KOPT-K1 (cell line): ENCODE data around the gene ETV4.

Experiments used
- H3K27ac ChIP-seq: fragments of 200-600 bp; sonication (generic); 2 replicates; pipeline ENCODE4 v1.5.1; 2016; ENCODE audit warnings: antibody characterized with exemption, mild to moderate bottlenecking, low read depth, low read length; ENCODE audit not compliant: poor library complexity, severe bottlenecking
- H3K36me3 ChIP-seq: fragments of 200-600 bp; sonication (generic); 2 replicates; pipeline ENCODE4 v1.5.1; 2017; ENCODE audit warnings: antibody characterized with exemption, mild to moderate bottlenecking, low read length, moderate library complexity; ENCODE audit not compliant: insufficient read depth
- H3K9me3 ChIP-seq: fragments of 200-600 bp; sonication (generic); 2 replicates; pipeline ENCODE4 v1.5.1; 2017; ENCODE audit warnings: antibody characterized with exemption, low read length, mild to moderate bottlenecking; ENCODE audit not compliant: insufficient read depth, poor library complexity, severe bottlenecking

ETV4 gene

DNA sequence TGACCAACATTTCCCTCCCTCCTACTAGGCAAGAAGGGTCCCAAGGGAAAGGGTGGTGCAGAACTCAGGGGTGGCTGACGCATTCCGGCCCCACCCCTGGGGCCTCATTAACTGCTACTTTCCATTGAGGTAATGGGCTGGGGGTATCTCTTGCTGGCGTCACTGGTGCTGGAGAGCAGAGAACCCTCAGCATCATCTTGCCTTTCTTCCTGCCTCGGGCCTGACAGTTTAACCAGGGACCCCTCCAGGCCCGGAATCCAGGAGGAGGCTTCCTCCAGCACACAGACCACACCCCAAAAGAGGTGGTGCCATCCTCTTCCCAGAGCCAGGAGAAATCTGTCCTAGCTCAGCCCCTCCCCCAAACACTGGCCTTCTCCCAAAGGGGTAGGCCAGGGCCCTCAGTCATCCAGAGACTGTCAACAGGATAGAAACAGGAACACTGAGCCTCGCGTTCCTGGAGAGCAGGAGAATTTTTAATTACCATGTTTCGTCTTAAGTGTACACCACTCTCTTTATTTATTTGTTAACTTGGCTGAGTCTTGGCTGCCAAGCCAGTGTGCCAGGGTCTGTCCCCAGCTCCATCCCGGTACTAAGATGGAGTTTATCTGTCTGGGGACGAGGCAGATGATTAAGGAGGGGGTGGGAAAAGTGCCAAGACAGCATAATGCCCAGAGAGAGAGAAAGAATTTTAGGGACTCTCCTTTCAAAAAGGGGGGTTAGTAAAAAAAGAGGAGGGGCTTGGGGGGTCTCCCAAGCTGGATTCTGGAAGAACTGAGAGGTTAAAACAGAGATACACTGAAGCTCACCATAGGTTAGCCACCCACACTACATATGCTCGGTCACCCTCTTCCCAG lies 5.1 kb downstream of the ETV4 start:
- H3K27ac ChIP-seq = no peak overlapping the region
- no peaks in the 10 kb centered on the region for H3K9me3 ChIP-seq
- no peaks in the 10 kb centered on the region for H3K36me3 ChIP-seq

DNA sequence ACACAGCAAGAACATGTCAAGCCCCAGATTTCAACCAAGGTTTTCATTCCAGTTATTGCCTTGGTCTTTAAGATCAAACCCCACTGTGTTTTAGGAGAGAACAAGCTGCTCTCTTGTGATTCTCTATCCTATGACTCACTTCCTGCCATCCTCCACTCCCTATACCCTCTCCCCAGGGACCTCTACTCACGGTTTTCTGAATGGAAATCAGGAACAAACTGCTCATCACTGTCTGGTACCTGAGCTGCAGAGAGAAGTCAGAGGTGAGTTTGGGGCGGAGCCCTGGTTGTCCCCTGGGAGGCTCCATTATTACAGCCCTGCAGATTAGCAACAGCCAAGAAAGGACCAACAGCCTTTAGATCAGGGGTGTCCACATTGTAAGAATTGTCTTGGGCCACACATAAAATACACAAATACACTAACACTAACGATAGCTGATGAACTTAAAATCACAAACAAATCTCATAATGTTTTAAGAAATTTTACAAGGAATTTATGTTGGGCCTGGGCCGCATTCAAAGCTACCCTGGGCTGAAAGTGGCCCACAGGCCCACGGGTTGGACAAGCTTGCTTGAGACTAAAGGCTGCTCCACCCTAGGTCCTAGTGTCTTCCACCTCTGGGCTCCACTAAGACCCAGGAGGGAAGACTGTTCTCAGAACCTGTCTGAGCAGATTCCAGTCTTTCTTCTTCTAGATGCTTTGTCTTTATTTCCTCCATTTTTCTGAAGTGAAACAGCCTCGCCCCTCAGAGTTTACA lies 9.7 kb downstream of the ETV4 start:
- Histone ChIP-seq H3K9me3 (no peaks in the 10 kb centered on the region), H3K36me3 (no peaks in the 10 kb centered on the region), H3K27ac (no peak overlapping the region)

DNA sequence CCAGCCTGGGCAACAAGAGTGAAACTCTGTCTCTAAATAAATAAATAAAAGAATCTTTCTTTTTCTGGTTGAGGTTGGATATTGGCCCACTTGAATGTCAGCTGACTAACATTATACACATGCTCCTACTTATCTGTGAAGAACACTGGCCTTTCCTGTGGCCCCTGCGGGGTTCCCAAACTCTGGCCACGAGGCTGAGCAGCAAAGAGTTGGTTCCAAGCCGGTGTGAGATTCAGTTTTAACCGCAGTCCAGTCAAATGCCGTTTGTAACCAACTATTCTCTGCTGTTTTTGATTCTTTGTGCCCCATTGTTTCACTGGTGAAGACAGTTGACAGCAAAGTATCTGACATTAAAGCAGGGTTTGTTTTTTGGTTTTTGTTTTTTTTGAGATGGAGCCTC lies 11.2 kb downstream of the ETV4 start:
- H3K27ac ChIP-seq = no peak overlapping the region
- H3K36me3 ChIP-seq = no peaks in the 10 kb centered on the region; the same call in 1 of the 2 replicates
- no peaks in the 10 kb centered on the region for H3K9me3 ChIP-seq

DNA sequence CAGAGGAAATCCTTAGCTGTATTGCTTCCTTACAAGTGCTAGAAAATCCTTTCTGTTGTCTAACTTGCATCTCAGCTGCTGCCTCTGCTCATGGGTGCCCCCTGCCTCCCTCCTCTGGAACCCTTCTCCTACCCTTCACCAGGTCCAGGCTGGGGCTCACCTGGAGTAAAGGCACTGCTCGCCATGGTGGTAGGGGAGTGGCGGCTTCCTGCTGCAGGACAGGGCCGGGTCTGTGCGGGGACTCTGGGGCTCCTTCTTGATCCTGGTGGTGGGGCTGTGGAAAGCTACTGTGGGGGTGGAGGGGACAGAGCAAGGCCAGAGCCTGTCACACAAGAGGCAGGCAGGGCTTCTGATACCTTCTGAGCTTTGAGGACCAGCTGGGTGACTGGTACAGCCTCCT lies 12.4 kb downstream of the ETV4 start:
- H3K36me3 ChIP-seq = peaks cover 6% of the 10 kb centered on the region; the same call in 1 of the 2 replicates
- H3K27ac ChIP-seq = no peak overlapping the region
- no peaks in the 10 kb centered on the region for H3K9me3 ChIP-seq

- peaks cover 15% of the 10 kb centered on the region; the same call in 1 of the 2 replicates for H3K36me3 ChIP-seq
- H3K9me3 ChIP-seq = no peaks in the 10 kb centered on the region
- H3K27ac ChIP-seq = no peak overlapping the region
Measured at GRCh38 chr17:43532581-43532980, 13.6 kb downstream of the ETV4 start.

GRCh38 chr17:43531955-43532354 lies 14.2 kb downstream of the ETV4 start:
- Histone ChIP-seq H3K9me3 (no peaks in the 10 kb centered on the region), H3K27ac (no peak overlapping the region), H3K36me3 (peaks cover 21% of the 10 kb centered on the region)

DNA sequence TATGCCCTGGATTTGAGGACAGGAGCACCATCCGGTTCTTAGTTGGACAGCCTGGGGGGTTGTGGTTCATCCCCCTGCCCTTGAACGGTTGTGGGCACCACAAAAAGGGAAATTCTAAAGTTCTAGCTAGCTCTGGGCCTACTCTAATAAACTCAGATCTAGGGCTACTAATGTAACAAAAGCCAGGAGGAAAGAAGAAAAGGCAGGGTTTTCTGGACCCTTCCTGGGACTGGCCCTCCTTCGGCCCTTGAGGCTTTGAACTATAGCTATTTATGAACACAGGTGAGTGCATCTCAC lies 15.1 kb downstream of the ETV4 start:
- Histone ChIP-seq H3K36me3 (peaks cover 31% of the 10 kb centered on the region), H3K27ac (no peak overlapping the region), H3K9me3 (no peaks in the 10 kb centered on the region)

DNA sequence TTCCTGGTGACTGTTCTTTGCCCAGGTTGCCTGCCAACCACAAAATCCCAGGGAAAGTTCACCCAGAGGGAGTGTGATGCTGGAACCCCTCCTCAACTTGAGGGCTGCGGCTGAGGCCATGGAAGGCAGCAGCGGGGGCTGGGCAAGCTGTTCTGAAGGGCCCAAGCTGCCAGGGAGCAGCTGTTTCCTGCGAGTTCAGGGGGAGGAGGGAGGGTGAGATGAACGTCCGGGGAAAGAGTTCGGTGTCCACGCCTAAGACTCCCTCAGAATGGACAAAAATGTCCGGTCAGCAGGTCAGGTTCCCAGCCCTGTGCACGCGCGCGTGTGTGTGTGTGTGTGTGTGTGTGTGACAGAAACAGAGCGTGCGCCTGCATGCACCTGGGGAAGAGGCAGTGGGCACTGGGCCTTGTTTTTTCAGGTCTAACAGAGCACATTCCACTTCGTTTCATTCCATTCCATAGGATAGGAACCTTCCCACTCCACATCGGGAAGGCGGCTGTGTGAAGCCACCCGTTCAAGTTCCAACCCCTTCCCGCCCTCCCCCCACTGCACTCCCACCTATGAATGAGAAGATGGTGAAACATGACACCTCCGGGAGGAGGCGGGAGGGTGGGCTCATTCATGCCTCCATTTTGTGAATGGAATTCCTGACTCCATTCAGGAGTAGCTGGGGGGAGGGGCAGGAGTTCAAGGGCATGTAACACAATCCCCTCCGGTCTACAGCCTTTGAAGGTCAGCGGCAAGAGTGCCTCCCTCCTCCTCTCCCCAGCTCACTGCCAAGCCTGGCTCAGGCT lies 15.7 kb downstream of the ETV4 start:
- Histone ChIP-seq H3K36me3 (peaks cover 36% of the 10 kb centered on the region), H3K27ac (no peak overlapping the region), H3K9me3 (no peaks in the 10 kb centered on the region)

- H3K36me3 ChIP-seq = peaks cover 42% of the 10 kb centered on the region
Measured at GRCh38 chr17:43529947-43530287, 16.2 kb downstream of the ETV4 start.

GRCh38 chr17:43528988-43529814 lies 16.9 kb downstream of the ETV4 start:
- H3K9me3 ChIP-seq = no peaks in the 10 kb centered on the region
- H3K36me3 ChIP-seq = peaks cover 49% of the 10 kb centered on the region
- no peak overlapping the region for H3K27ac ChIP-seq

More at GRCh38 chr17:43529947-43530287, 16.2 kb downstream of the ETV4 start:
- H3K27ac ChIP-seq = no peak overlapping the region
- no peaks in the 10 kb centered on the region for H3K9me3 ChIP-seq

DNA sequence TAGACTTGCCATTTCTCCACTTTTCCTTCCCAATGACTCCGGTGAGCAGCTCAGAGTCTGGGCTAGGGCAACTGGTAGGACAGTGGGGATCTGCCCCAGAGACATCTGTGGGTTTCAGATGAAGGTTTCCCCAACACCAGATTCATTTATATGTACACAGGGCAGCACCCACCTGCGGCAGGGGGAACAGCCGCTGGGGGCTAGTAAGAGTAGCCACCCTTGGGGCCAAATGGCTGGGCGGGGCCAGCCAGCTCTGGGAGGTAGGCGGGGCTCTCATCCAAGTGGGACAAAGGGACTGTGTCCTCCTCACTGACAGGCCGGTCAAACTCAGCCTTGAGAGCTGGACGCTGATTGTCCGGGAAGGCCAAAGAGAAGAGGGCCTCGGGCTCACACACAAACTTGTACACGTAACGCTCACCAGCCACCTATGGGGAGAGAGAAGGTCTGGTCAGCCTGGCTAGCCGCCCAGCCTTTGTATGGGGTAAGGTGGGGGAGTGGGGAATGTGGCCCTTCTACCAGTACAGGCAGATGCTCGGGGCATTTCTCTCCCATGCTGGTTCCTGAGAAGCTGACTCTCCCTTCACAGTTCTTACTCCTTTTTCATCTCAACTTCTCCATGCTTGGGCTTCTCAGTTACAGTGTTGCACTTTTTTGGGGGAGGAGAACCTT lies 17.7 kb downstream of the ETV4 start:
- H3K36me3 ChIP-seq = peaks cover 56% of the 10 kb centered on the region
- no peak overlapping the region for H3K27ac ChIP-seq

GRCh38 chr17:43526886-43527648 lies 19.1 kb downstream of the ETV4 start:
- no peaks in the 10 kb centered on the region for H3K9me3 ChIP-seq
- peaks cover 70% of the 10 kb centered on the region for H3K36me3 ChIP-seq
- no peak overlapping the region for H3K27ac ChIP-seq

More for the DNA sequence above, 17.7 kb downstream of the ETV4 start:
- H3K9me3 ChIP-seq = no peaks in the 10 kb centered on the region

GRCh38 chr17:43524945-43525575 lies 21.1 kb downstream of the ETV4 start:
- H3K9me3 ChIP-seq = no peaks in the 10 kb centered on the region
- H3K27ac ChIP-seq = no peak overlapping the region
- H3K36me3 ChIP-seq = peaks cover 90% of the 10 kb centered on the region
